ENCODE measurements around the gene FRS3. TPM values are rescaled to one million over a fixed set of nuclear protein-coding genes. Genes with fewer than 3 reads are reported as not detected.
A peak's percentile ranks its signal among the peaks of the same experiment; 100 is the strongest.

The FRS3 gene
- total RNA-seq, 1 donor from 2014 or later: 6.7 TPM

DNA sequence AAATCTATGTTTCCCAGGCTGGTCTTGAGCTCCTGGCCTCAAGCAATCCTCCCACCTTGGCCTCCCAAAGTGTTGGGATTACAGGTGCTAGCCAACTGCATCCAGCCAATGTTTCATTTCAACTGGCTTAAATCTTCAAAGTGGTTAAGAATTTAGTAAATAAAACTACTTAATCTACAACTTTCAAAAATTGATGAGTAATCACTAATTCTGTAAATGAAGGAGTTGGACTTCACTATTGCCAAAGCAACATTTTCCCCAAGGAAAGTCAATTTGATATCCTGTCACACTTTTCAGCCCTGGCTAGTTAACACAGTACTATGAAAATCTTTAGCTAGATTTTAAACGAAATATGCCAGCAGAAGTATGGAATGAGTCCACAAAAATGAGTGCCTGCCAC, 11.6 kb upstream of the FRS3 start:
- no peak for DNase-seq

DNA sequence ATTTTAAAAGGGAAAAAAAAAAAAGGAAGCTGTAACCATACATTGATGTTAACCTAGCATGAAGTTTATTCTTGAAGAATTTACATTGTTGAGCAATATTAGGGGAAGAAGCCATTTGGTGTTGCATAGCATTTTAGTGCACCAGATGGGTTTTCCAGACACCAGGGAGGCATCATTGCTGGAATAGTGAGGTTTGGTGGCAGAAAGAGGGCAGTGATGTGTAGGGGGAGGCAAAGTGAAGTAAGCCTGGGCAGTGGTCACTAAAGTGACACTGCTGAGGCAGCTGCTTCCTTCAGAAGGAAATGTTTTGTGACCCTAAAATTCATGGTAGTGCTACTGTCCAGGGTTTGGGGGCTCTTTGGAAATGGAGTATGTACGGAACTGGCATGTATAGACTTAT, 10.3 kb upstream of the FRS3 start:
- no peak for DNase-seq

DNA sequence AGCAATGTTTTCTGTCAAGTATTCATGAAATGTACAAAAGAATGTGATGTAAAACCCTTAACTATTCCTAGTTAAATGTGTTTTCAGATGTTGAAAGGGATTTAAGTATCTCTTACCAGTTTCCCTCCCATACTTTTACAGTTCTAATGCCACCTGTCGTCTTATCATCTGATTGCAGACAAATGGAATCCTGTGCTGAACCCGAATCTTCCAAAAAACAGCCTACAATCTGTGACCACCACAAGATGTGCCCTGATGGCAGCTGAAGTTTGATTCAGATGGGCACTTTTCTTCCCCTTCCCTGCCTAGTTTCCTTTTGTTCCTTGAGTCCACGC, 9.7 kb upstream of the FRS3 start:
- no peak for DNase-seq

DNA sequence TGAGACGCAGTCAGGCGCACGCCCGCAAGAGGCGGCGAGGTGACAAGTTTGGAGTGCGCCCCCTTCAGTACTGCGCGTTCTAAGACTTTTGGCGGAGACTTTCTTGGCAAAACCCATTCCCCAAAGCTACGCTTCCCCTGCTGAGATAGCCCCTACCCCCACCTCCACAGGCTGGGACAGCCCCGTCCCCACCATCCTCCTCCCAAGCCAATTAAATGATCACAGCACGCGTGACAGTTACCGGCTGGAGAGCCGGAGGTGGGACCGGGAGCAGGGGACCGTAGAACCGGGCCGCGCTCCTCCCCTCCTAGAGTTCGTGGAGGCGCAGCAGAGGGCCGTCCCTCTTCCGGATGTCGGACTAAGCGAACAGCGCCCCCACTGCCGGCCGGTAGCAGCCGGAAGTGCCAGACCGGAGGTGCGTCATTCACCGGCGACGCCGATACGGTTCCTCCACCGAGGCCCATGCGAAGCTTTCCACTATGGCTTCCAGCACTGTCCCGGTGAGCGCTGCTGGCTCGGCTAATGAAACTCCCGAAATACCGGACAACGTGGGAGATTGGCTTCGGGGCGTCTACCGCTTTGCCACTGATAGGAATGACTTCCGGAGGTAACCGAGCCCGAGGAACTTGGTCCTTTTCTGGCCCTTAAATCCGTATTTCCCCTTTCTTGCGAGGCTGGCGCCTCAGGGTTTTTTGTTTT, 7.7 kb upstream of the FRS3 start, which contains the start of gene TOMM6:
Gene TOMM6 (plus strand): TSS at position 476 of the 699 bp plus-strand sequence. CDS start 4 bp downstream, at position 480.
- peak; percentile 90 for DNase-seq

DNA sequence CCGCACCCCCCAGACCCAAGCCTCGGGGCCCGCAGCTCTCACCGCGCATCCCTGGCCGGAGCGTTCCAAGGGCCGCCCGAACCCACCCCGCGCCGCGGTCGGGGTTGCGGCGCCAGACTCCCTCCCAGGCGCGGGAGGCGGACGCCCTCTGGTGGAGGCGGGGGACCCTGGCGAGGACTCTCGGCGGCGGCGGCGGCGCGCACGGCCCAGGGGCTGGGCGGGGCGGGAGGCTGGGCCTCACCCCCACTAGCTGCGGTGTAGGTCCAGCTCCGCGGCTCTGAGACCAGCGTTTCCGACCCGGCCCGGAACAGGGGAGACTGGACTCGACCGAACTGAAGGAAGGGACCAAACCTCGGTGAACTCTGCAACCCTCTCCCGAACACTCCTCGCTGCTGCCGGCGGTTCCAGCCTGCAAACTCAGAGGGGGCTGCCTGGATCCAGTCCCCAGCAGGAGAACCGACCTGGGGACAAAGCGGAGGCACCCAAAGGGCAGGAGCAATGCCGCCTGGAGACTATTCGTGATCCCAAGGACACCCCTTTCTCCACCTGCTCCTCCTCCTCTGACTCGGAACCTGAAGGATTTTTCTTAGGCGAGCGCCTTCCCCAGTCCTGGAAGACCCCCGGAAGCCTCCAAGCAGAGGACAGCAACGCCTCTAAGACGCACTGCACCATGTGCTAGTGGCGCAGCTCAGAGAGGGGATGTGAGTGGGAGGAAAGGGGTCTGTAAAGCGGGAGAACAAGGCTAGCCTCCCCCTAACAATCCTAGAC, 6.9 kb upstream of the FRS3 start:
- DNase-seq: peak; percentile 80

DNA sequence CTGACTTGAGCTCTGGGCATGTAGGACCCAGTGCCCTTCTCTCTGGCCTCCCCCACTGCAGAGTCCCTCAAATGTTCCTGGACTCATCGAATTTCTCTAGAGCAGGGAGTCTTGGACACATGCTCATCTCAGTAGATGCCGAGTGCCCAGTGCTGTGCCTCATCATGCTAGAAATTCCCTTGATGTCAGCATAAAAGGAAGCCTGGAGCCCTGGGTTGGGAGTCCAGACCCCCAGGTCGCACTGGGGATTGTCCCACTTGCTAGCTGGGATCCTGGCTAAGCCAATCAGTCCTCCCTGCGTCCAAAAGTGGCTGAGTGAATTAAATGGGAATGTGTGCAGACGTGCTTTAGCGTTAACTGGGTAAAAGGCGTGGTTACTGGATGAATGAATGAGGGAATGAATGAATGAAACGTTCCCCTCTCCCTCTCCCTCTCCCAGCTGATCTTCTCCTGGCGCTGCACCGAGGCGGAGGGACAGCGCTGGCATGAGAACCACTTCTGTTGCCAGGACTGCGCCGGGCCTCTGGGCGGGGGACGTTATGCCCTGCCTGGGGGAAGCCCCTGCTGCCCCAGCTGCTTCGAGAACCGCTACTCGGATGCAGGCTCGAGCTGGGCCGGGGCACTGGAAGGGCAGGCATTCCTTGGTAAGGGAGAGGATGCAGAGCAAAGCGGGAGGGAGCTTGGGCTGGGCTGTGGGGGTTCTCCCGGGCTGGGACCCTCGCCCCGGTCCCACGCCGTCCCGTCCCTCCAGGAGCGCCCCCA, 6.2 kb upstream of the FRS3 start:
- DNase-seq: no peak

DNA sequence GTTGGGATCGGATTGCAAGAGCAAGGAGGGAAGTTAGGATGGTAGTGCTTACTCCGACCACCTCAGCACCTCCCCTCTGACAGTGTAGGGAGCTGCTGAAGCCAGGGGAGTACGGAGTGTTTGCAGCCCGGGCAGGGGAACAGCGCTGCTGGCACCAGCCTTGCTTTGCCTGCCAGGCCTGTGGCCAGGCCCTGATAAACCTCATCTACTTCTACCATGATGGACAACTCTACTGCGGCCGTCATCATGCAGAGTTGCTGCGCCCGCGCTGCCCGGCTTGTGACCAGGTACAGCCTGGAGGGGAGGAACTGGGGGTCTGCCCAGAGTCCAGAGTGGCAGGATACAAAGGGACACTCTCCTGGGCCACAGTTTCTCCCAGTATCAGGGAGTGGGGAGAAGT, 5.6 kb upstream of the FRS3 start:
- DNase-seq: no peak

DNA sequence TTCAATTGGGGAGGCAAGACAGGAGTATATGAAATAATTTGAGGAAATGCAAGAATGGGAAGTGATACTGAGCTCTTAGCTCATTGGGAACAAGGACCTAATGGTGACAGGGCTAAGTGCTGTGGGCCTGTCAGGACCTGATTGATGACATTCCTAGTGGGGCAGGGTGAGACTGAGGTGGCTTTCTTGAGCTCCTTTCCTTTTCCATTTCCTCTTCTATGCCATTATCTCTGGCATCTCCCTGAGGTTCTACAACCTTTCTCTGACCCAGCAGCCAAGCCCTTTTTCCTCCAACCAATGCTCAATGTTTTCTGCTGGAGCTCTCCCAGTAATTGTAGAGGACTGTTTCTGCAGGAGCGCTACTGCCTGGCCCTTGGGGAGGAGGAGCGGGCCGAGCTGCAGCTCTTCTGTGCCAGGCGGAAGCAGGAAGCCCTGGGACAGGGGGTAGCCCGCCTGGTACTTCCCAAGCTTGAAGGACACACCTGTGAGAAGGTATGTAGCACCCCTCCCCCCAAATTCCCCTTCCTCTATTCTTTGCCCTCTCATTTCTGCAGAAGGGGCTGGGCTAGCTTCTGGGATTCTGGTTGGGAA, 5.0 kb upstream of the FRS3 start:
- DNase-seq: no peak

DNA sequence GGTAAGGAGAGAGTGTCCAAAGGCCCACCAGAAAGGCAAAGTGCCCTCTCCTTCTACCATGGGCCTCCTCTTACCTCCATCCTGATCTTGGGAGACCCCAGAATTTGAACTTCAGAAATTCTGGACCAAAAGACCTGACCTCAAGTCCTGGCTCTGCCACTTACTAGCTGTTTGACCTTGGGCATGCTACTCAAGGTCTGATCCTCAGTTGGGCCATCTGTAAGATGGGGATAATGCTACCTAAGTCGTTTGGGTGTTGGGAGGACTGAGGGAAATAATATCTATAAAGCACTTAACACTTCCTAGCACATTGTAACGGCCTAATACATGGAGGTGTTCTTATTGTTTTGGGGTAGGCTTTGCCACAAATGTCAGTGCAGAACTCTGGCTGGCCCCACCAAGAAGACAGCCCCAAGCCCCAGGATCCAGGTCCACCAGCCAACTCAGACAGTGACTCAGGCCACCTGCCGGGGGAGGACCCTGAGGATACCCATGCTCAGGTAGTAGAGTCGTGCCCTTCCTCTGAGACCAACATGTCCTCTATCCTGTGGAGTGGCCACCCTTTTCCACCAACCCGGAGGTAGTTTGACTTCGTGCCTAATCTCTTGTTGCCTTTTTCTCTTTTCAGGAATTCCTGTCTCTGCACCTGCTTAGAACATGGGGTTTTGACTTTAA, 3.5 kb upstream of the FRS3 start:
- no peak for DNase-seq

DNA sequence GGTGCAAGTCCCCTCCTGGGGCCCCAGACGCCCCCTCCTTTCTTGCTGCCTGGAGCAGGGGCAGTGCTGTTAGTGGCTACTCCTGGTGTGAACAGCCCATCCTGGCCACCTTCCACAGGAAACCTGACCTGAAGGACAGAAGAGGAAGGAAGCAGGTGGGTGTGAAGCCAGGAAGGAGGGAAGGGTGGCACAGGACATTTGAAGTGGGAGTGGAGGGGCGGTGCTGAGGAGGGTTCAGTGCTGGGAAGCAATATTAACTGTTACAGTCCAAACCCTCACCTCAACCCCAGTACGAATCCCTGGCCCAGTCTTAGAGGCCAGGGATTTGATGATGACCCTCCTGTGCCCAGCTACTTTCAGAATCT, 1.6 kb upstream of the FRS3 start:
- DNase-seq: no peak

DNA sequence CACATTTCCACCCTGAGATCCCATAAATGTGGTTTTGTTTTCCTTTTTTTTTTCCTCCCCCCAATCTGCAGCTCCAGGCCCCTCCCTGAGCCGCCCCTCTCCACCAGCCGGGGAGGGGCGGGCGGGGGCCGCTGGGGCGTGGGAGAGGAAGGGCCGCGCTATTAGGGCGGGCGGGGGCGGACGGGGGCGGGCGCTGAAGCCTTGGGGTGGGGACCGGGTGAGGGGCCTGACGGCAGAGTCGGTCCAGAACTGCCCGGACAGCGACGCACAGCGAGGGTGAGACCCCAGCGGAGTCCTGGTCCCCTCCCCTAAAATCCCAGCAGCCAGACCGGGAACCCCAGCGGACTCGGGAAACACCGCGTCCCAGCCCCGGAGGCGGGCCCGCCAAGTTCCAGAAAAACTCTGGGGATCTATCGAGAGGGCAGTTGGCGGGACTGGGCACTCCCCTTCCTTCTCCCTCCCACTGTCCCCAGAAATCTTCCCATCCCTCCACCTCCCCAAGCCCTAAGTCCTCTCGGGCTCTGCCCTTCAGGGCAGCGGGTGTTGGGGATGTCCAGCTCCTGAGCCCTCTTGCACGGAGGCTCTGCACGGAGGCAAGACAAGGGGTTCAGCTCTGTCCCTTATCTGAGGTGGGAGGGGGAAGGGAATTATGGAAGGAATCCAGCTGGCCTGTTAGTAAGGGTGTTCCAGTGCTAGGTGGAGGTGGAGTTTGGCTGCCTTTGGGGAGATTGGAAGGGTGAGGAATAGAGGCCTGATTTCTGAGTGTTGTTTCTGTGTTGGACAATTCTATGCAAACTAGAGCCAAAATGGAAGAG, 1.1 kb upstream of the FRS3 start, which contains the start of gene PRICKLE4:
Gene PRICKLE4 (plus strand): TSS at position 232 of the 815 bp plus-strand sequence. CDS start 2,692 bp downstream, outside the sequence.
- no peak for DNase-seq

DNA sequence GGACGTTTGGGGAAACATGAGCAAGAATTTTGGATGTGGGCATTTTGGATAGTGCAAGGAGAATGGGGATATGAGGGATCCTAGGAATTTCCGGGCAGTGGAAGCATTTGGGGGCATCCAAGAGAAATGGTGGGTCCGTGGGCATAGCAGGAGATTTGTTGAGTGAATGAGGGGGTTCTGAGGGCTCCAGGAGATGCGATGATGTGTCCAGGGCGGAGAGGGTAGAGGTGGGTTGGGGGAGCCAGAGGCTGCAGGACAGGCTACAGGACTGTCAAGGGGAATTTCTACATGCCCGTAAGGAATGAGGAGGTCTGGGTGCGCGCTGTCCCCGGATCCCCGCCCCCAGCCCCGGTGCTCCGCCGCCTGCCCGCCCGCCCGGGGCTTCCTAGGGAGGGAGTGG, 364 bp downstream of the FRS3 start:
- no peak for DNase-seq

DNA sequence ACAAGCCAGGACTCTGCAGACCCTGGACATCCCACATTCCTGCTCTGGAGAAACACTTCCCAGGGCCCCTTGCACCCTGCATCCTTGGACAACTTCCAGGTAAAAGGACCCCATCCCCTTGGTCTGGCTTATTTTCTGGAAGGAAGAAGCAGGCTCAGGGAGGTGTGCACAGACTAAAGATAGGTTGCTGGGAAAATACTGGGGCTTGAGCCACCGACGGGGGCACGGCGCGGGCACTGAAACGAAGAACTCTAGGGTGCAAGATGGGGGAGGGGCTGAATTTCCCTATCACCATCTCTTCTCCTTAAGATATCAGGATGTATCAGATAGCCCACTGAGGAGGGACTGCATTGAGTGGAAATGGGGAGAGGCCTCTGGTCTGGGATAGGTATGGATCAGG, 805 bp downstream of the FRS3 start:
- DNase-seq: no peak

DNA sequence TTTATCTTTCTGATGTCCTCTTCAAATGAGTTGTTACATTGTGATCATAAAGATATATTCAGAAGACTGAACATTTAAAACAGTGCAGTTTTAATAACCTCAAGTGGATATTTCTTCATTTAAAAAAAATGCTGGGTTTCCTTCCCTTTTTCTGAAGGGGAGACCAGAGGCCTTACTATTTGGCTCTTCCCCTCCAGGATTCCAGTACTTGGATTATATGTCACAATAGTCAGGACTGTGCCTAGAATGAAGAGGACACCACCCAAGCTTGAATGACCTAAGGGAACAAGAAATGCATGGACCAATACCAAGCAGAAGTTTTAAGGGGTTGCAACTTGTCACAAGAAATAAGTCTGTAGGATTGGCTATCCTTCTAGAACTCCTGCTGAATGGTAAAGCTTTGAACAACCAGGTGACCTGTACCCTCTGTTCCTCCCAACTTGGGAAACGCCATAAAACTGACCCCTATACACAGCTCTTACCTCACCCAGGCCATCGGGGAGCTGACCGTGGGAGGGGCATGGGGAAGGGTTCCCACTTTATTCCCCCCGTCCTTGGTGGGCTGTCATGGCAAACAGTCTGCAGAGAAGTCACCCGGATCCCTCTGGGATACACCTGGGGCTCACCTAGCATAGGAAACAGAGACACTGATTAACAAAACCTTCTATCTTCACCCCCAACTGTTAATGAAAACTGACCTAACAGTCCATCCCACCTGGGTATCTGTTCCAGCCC, 2.0 kb downstream of the FRS3 start:
- no peak for DNase-seq

DNA sequence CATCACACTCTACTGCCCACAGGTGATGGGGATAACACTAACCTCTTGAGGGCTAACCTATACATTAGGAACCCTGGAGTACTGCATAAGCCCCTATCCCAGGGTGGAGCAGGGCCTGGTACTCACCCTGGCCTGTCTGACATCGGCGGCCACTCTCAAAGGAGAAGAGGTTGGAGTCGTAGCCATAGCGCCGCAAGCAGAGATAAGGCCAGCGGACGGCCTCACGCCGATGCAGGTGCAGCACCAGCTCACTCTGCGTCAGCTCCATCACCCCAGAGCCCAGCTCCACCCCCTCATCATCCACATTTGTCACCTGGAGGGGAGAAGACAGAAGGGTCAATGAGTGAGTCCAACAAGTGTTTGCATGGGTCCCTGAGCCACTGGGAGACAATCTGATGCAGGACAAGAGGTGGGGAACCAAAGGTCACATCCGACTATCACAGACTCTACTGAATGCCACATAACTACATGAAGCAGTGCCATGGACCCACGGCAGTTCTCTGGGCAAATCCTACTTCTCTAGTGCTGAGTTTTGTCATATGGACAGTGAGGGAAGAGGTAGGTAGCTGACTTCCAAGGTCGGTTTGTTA, 4.3 kb downstream of the FRS3 start:
- no peak for DNase-seq

DNA sequence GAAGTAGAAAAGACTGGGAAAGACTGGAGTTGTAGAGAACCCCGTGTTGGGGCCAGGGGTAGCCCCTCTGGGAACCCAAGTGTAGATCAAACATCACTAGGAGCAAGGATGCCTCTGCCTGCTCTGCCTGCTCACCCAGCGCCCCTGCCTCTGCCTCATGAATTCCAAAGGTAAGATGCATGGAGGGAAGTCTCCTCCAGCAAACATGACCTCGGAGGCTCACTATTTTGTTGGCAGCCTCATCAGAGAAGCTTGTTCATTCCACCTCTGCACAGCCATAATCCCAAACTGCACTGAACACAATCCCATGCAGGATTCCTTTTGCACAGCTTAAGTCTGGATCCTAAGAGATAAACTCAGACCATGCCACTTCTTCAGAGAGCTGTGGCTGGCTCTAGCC, 4.9 kb downstream of the FRS3 start:
- no peak for DNase-seq

DNA sequence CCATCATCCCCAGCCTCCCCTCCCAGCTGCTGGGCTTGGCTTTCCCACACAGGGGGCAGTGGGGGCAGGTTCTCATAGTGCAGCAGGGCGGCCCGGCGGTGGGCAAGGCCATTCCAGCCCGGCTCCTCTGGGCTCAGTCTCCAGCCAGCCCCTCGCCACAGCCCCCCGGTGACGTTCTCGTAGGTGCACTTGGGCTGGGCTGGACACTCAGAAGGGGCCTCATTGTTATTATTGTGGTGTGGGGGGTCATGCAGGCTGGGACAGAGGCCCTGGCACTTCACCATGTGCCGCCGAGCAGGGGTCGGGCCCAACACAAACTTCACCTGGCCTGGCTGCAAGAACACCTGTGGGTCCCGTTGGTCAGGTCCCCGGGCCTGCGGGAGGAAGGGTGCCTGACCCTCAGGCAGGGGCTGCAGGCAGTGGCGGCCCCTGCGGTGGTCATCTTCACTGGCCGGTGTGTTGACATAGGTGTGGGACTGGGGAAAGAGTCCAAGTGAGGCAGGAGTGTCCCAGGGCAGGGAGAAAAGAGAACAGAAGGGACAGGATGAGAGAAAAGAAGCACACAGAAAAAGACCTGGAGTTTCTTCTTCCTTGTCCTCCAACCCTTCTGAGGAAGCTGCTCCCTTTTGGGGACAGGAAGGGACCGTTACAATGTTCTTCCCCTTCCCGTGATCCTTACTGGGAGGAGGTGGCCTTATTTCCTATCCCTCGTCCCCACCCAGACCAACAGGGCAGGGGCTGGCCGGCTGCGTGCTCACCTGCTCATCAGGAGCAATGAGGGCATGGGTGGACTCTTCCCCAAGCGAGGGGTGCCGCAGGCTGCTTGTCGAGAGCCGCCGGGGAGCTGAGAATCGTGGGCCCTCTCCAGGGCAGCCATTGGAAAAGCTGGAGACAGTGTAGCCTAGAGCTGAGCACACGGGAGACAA, 8.4 kb downstream of the FRS3 start:
- DNase-seq: no peak

DNA sequence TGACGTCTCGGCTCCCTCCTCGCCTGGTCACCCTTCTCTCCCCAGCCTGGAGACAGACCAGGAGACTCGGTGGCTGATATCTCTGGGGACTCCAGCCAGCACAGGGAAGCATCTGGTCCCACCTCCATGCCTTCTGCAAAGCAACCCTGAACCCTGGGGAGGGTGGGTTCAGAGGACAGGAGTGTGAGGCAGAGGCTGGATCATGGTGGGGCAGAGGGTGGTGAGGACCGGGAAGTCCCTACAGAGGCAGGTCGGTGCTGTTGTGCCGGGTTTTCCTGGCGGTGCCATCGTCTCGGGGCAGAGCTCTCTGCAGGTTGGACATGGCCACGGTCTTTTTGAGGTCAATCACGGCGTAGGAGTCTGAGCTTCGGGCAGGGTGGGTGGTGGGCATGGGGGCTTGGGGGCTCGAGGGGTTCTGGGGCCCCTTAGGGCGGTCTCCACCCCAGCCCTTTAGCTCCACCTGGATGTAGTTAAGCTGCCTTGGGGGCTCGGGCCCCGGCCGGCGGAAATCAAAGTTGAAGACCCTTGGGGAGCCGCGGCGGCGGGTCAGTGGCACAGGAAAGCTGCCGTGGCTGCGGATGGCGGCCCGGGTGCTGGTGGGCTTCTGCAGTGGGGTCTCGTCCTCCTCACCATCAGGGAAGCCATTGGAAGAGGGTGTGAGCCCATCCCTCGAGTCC, 9.2 kb downstream of the FRS3 start:
- DNase-seq: no peak

DNA sequence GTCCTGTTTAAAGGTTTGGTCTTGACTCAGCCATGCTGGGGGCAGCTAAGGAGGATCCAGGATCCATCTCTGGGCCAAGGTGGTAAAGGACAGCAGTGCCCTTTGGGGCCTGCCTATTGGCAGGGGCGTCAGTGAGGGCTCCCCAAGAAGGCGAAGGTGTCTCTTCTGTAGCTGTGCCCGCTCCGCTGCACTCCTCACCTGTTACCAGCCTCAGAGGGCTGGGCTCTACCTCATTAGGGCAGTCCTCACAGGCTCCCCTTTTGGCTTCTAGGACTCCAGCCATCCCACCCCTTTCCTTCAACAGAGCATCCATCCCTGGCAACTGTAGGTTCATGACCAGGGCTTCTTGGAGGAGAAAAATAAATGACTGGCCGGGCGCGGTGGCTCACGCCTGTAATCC, 10.3 kb downstream of the FRS3 start:
- DNase-seq: no peak
